Keratinocyte (primary cell): ENCODE measurements around the gene TMEM54. TPM values are rescaled to one million over a fixed set of nuclear protein-coding genes. Genes with fewer than 3 reads are reported as not detected.

Experiments used
- DNase-seq: peaks from one replicate; pipeline ENCODE4 v3.0.0-alpha.2; 2011; ENCODE audit warnings: low read depth, missing footprints, low spot score
- FAIRE-seq: peaks from 2 replicates; lab custom pipeline; 2011; peaks lifted over from hg19 to GRCh38; lab: Jason Lieb, UNC
- H2AFZ ChIP-seq: 2 replicates; pipeline ENCODE4 v1.6.0; 2012; ENCODE audit warnings: low read length, control low read depth, inconsistent platforms; ENCODE audit not compliant: control insufficient read depth
- H3K27ac ChIP-seq: 2 replicates; pipeline ENCODE4 v1.5.1; 2011; ENCODE audit warnings: low read length; ENCODE audit not compliant: control insufficient read depth, insufficient read depth
- H3K27me3 ChIP-seq: 3 replicates; pipeline ENCODE4 v1.6.0; 2011; ENCODE audit warnings: low read length; ENCODE audit not compliant: control insufficient read depth, insufficient read depth; ENCODE audit errors: extremely low read depth
- H3K36me3 ChIP-seq, 2 experiments: 2 replicates in 1 of 2; 3 replicates in 1 of 2; pipeline ENCODE4 v1.5.1; 2011; ENCODE audit warnings: low read length in 2 of 2, mild to moderate bottlenecking in 1 of 2; ENCODE audit not compliant: control insufficient read depth in 2 of 2, insufficient read depth in 2 of 2; ENCODE audit errors: extremely low read depth in 1 of 2
- H3K4me1 ChIP-seq: 3 replicates; pipeline ENCODE4 v1.5.1; 2011; ENCODE audit warnings: low read length; ENCODE audit not compliant: control insufficient read depth, insufficient read depth; ENCODE audit errors: extremely low read depth
- H3K4me2 ChIP-seq: 3 replicates; pipeline ENCODE4 v1.6.0; 2011; ENCODE audit warnings: low read depth, low read length; ENCODE audit not compliant: control insufficient read depth, insufficient read depth; ENCODE audit errors: extremely low read depth
- H3K4me3 ChIP-seq, 3 experiments: fragments of 200-600 bp in 1 of 3; sonication (generic) in 1 of 3; 2 replicates in 2 of 3; 3 replicates in 1 of 3; pipeline ENCODE4 v1.5.1; 2011 to 2016; ENCODE audit warnings: low read length in 3 of 3, mild to moderate bottlenecking in 3 of 3, control low read depth in 2 of 3, inconsistent platforms in 1 of 3, low read depth in 1 of 3, mixed read lengths in 1 of 3, mixed run types in 1 of 3, moderate library complexity in 1 of 3; ENCODE audit not compliant: control insufficient read depth in 2 of 3, insufficient read depth in 2 of 3; ENCODE audit errors: extremely low read depth in 1 of 3
- H3K79me2 ChIP-seq: 2 replicates; pipeline ENCODE4 v1.6.0; 2012; ENCODE audit warnings: low read length; ENCODE audit not compliant: control insufficient read depth, insufficient read depth
- H3K9ac ChIP-seq: 3 replicates; pipeline ENCODE4 v1.6.0; 2011; ENCODE audit warnings: low read length; ENCODE audit not compliant: control insufficient read depth, insufficient read depth; ENCODE audit errors: extremely low read depth
- H3K9me1 ChIP-seq: 3 replicates; pipeline ENCODE4 v1.6.0; 2011; ENCODE audit warnings: low read length; ENCODE audit not compliant: control insufficient read depth, insufficient read depth; ENCODE audit errors: extremely low read depth
- H3K9me3 ChIP-seq: 2 replicates; pipeline ENCODE4 v1.5.1; 2012; ENCODE audit warnings: low read depth, low read length; ENCODE audit not compliant: control insufficient read depth
- H4K20me1 ChIP-seq: 3 replicates; pipeline ENCODE4 v1.6.0; 2011; ENCODE audit warnings: low read length; ENCODE audit not compliant: control insufficient read depth, insufficient read depth; ENCODE audit errors: extremely low read depth
- EZH2 ChIP-seq: IDR thresholded peaks from one replicate; pipeline ENCODE4 v1.6.1; 2012; ENCODE audit warnings: inconsistent platforms, mild to moderate bottlenecking, low read length, moderate library complexity
- dilution Hi-C: fragments of 300-500 bp; cut with MboI; formaldehyde crosslinking; loops from one replicate; pipeline ENCODE4 v1.7.0; 2020; ENCODE audit warnings: low sequenced_read_pairs; ENCODE audit not compliant: extremely low pct_ligation_motif_present
- polyA plus RNA-seq, 5 experiments: library from polyadenylated mRNA; depleted of rRNA in 3 of 5; stranded (reverse) in 3 of 5; stranded (forward) in 1 of 5; unstranded in 1 of 5; fragments of >200 nt; gene quantifications; 1 replicate in 1 of 5; 2 replicates in 3 of 5; 3 replicates in 1 of 5; pipeline versions ENCODE4 v1.2.1 to v1.2.3, GENCODE V29; 2011 to 2012; ENCODE audit warnings: missing spikeins in 2 of 5, low read depth in 1 of 5, low replicate concordance in 1 of 5
- TF ChIP-seq, protein P1 (sequence below), 3 experiments: IDR thresholded peaks in 1 of 3; conservative IDR thresholded peaks in 1 of 3; optimal IDR thresholded peaks in 1 of 3; 2 replicates in 2 of 3; 3 replicates in 1 of 3; pipeline versions ENCODE3 to v1.5.1; 2011; ENCODE audit warnings: low read length in 3 of 3, mild to moderate bottlenecking in 3 of 3, moderate library complexity in 2 of 3, control low read depth in 1 of 3, inconsistent platforms in 1 of 3; ENCODE audit not compliant: insufficient read depth in 2 of 3; ENCODE audit errors: extremely low read depth in 1 of 3

Gene TMEM54
- polyA plus RNA-seq, 1 donor (not counting 4 experiments of a cell fraction or from before 2014, with no cell fraction given), result 59.4 TPM

DNA sequence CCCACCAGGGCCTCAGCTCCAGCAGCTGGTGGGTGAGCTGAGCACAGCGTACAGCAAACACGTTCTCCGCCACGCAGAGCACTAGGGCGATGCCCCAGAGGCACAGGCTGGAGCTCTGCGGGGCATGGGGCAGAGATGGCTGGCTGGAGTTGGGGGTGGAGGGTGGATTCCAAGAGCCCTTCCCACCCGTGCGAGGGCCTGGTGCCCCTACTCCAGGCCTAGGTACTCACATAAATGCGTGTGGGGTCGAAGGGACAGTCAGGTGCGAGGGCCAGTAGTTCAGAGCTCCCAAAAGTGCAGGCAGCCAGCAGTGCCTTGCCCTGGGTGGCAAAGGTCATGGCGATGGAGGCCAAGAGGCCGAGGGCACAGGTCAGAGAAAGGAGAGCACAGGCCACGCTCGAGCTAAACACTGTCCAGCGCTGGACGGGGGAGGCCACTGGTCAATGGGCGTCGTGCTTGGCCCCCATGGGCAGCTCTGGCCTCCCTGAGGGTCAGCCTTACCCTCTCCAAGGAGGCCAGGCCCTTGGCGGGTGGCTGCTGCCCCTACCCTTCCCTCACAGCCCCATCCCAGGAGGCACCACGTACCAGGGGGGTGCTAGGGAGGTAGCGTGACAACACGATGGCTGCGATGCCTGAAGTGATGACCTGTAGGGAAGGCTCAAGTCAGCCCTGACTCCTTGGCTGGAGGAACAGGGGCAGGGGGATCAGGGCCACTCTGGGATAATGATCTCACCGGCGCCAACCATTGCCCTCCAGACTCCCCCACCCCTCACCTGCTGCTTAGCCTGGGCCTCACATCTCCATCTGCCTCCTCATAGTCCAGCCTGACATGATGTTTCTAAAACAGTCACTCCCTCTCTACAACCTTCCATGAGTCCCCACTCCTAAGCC, 5.6 kb downstream of the TMEM54 start:
- no peak overlapping the region for H2AFZ ChIP-seq
- no peak overlapping the region for H3K4me3 ChIP-seq
- H3K27me3 ChIP-seq, result peaks cover 14% of the 10 kb centered on the region
- dilution Hi-C loops, result no loop called here
- H3K4me2 ChIP-seq, result no peak overlapping the region
- peaks cover 2 to 19% of the 10 kb centered on the region in 2 experiments for H3K36me3 ChIP-seq
- H3K9ac ChIP-seq, result no peak overlapping the region
- peaks cover 6% of the 10 kb centered on the region for H3K79me2 ChIP-seq
- H3K9me3 ChIP-seq, result no peaks in the 10 kb centered on the region
- peaks cover 35% of the 10 kb centered on the region for H3K4me1 ChIP-seq
- H3K27ac ChIP-seq, result no peak overlapping the region
- DNase-seq (no peak), FAIRE-seq (no peak)
- no peaks in the 10 kb centered on the region for H3K9me1 ChIP-seq
- no peaks in the 10 kb centered on the region for H4K20me1 ChIP-seq
- TF ChIP-seq EZH2, result no peak
- TF ChIP-seq, protein P1, sequence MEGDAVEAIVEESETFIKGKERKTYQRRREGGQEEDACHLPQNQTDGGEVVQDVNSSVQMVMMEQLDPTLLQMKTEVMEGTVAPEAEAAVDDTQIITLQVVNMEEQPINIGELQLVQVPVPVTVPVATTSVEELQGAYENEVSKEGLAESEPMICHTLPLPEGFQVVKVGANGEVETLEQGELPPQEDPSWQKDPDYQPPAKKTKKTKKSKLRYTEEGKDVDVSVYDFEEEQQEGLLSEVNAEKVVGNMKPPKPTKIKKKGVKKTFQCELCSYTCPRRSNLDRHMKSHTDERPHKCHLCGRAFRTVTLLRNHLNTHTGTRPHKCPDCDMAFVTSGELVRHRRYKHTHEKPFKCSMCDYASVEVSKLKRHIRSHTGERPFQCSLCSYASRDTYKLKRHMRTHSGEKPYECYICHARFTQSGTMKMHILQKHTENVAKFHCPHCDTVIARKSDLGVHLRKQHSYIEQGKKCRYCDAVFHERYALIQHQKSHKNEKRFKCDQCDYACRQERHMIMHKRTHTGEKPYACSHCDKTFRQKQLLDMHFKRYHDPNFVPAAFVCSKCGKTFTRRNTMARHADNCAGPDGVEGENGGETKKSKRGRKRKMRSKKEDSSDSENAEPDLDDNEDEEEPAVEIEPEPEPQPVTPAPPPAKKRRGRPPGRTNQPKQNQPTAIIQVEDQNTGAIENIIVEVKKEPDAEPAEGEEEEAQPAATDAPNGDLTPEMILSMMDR (optimal IDR thresholded peaks at IDR 0.05 in 1 of 3, IDR thresholded peaks at IDR 0.05 in 1 of 3, conservative IDR thresholded peaks at IDR 0.05 in 1 of 3; ENCODE audit: extremely low read depth in 1 of 3, insufficient read depth in 2 of 3, low read length in 3 of 3), result no peak

DNA sequence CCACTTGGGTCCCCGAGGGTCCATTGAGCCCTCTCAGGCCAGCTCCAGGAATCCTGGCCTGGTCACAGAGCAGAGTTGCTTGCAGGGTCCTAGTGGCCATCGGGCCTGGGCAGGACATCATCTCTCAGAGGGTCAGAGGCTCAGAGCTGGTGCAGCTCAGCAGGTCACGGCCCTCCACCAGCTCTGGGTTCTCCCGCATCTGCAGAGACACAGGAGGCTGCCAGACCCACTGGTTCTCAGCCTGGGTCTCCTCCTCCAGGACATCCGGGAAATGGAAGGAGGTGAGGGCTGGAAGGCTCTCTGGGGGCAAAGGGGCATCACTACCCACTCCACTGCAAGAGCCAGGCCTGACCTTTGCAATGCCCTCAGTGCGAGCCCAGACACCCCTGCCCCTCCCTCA, 6.5 kb downstream of the TMEM54 start:
- dilution Hi-C loops, result no loop called here
- DNase-seq (no peak), FAIRE-seq (no peak)
- H3K36me3 ChIP-seq, result peaks cover 2 to 19% of the 10 kb centered on the region in 2 experiments
- H3K9me3 ChIP-seq, result no peaks in the 10 kb centered on the region
- no peaks in the 10 kb centered on the region for H4K20me1 ChIP-seq
- H3K4me2 ChIP-seq, result no peak overlapping the region
- H3K9ac ChIP-seq, result no peak overlapping the region
- no peaks in the 10 kb centered on the region for H3K9me1 ChIP-seq
- no peak overlapping the region for H2AFZ ChIP-seq
- TF ChIP-seq EZH2, result no peak
- TF ChIP-seq, protein P1 (optimal IDR thresholded peaks at IDR 0.05 in 1 of 3, IDR thresholded peaks at IDR 0.05 in 1 of 3, conservative IDR thresholded peaks at IDR 0.05 in 1 of 3; ENCODE audit: extremely low read depth in 1 of 3, insufficient read depth in 2 of 3, low read length in 3 of 3), result no peak
- no peak overlapping the region for H3K27ac ChIP-seq
- peaks cover 15% of the 10 kb centered on the region for H3K27me3 ChIP-seq
- peaks cover 31% of the 10 kb centered on the region for H3K4me1 ChIP-seq
- no peak overlapping the region for H3K4me3 ChIP-seq
- peaks cover under 1% of the 10 kb centered on the region for H3K79me2 ChIP-seq
